Stomach (tissue), 9 donors: ENCODE data around the gene SIRPB2. TPM values are rescaled to one million over a fixed set of nuclear protein-coding genes. Genes with fewer than 3 reads are reported as not detected.

Source experiments
- DNase-seq, 2 donors: peaks; one replicate each; pipeline versions ENCODE4 v3.0.0 to v3.0.0-alpha.2; 2013 to 2019
- H3K27ac ChIP-seq, 5 donors: fragments of 200-600 bp in 4 of 5; sonication (generic) in 4 of 5; one replicate each; pipeline ENCODE4 v1.5.1; 2013 to 2019; ENCODE audit warnings: mild to moderate bottlenecking in 1 of 5, moderate library complexity in 1 of 5
- H3K27me3 ChIP-seq, 3 donors: fragments of 200-600 bp; sonication (generic); one replicate each; pipeline ENCODE4 v1.5.1; 2017 to 2019; ENCODE audit warnings: mixed run types in 1 of 3
- H3K36me3 ChIP-seq, 4 donors: fragments of 200-600 bp; sonication (generic); 1 replicate in 3 of 4; 2 replicates in 1 of 4; pipeline ENCODE4 v1.5.1; 2016 to 2019
- H3K4me1 ChIP-seq, 4 donors: fragments of 200-600 bp; sonication (generic); one replicate each; pipeline ENCODE4 v1.5.1; 2016 to 2019
- H3K4me3 ChIP-seq, 4 donors: fragments of 200-600 bp; sonication (generic) in 3 of 4; one replicate each; pipeline ENCODE4 v1.5.1; 2016 to 2019; ENCODE audit warnings: mild to moderate bottlenecking in 1 of 4
- H3K9me3 ChIP-seq, 4 donors: fragments of 200-600 bp; sonication (generic); one replicate each; pipeline ENCODE4 v1.5.1; 2016 to 2019
- EP300 ChIP-seq: sonication (generic); formaldehyde crosslinking; IDR thresholded peaks from one replicate; pipeline ENCODE4 v1.6.1; 2017; ENCODE audit warnings: antibody characterized with exemption
- POLR2A ChIP-seq, 4 donors: fragments of 450-650 bp; IDR thresholded peaks; one replicate each; pipeline ENCODE4 v1.6.1; 2016; ENCODE audit warnings: antibody characterized with exemption in 4 of 4, control low read depth in 2 of 4, mild to moderate bottlenecking in 1 of 4, moderate library complexity in 1 of 4
- POLR2AphosphoS5 ChIP-seq, 3 donors: sonication (generic); formaldehyde crosslinking; IDR thresholded peaks; one replicate each; pipeline ENCODE4 v1.6.1; 2016; ENCODE audit warnings: antibody characterized with exemption in 3 of 3
- WGBS, 5 donors: extraction: QIAGEN DNeasy Blood & Tissue Kit in 3 of 5; methylation state at CpG; one replicate each; pipeline versions ENCODE4 v1.1.5 to v1.1.7; 2013 to 2018; 5-methylcytosine and 5-hydroxymethylcytosine counted together
- intact Hi-C: fragments of 100-400 bp; cut with DNase I; formaldehyde crosslinking; loops from one replicate; pipeline ENCODE4 v1.15.1; 2023; ENCODE audit warnings: low total_unique reads
- polyA plus RNA-seq, 3 donors: library from polyadenylated mRNA; stranded (reverse); fragments of 200-250 nt; gene quantifications; one replicate each; pipeline ENCODE4 v1.2.3, GENCODE V29; 2013
- total RNA-seq, 5 donors: library from RNA; depleted of rRNA; stranded (reverse); fragments of >200 nt; gene quantifications; one replicate each; pipeline versions ENCODE4 v1.1.0 to v1.2.3, GENCODE V29; 2014 to 2016
- TF ChIP-seq, protein P1 (sequence below), 7 experiments: fragments of 450-650 bp in 4 of 7; fragments of 200-600 bp in 3 of 7; sonication (generic) in 3 of 7; IDR thresholded peaks; one replicate each; pipeline ENCODE4 v1.5.1; 2016 to 2019; ENCODE audit warnings: antibody characterized with exemption in 7 of 7, control low read depth in 2 of 7, mild to moderate bottlenecking in 1 of 7
- donor health status: healthy with polysubstance abuse.
- donor health status: Bipolar disorder and iron deficiency.
- donor health status: healthy.

The SIRPB2 gene
- total and polyA plus RNA-seq, 8 donors: 0.43 to 7.6 (median 2.4) TPM

DNA sequence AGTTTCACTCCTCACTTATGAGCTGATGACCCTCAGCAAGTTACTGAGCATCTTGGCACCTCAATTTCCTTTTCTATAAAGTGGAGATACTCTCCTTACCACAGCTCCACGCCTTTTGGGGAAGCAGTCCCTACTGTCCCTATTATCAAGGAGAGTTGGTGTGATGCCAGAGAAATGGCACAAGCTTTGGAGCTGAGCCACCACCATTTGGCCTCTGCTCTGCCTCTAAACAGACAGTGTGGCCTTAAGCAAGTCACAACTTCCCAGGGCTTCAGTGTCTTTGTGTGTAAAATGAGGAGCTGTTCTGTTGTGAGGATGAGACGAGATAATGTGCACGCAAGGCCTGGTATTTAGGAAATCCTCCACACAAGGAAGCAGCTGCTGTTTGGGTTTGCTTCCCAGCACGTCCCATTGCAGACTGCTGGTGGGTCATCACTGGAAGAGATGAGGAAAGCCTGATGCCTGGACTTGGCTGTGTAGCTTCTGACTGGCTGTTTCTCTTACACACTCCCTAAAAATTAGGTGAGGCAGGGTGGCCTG lies 43.1 kb downstream of the SIRPB2 start:
- Histone ChIP-seq H3K4me1 (no peaks in the 10 kb centered on the region), H3K36me3 (peaks cover 89 to 100% (median 100%) of the 10 kb centered on the region in 4 donors), H3K27me3 (no peaks in the 10 kb centered on the region), H3K9me3 (peaks cover 0 to 11% (median 2%) of the 10 kb centered on the region in 4 donors), H3K27ac (no peak overlapping the region), H3K4me3 (no peak overlapping the region)
- DNase-seq: no peak
- WGBS, 5 donors: 80 to 90% (median 84%) methylated on average over 4 of the region's 4 CpGs
- no peak for TF ChIP-seq POLR2AphosphoS5 (IDR thresholded peaks at IDR 0.05)
- TF ChIP-seq, protein P1, sequence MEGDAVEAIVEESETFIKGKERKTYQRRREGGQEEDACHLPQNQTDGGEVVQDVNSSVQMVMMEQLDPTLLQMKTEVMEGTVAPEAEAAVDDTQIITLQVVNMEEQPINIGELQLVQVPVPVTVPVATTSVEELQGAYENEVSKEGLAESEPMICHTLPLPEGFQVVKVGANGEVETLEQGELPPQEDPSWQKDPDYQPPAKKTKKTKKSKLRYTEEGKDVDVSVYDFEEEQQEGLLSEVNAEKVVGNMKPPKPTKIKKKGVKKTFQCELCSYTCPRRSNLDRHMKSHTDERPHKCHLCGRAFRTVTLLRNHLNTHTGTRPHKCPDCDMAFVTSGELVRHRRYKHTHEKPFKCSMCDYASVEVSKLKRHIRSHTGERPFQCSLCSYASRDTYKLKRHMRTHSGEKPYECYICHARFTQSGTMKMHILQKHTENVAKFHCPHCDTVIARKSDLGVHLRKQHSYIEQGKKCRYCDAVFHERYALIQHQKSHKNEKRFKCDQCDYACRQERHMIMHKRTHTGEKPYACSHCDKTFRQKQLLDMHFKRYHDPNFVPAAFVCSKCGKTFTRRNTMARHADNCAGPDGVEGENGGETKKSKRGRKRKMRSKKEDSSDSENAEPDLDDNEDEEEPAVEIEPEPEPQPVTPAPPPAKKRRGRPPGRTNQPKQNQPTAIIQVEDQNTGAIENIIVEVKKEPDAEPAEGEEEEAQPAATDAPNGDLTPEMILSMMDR (IDR thresholded peaks at IDR 0.05): no peak
- TF ChIP-seq EP300: no peak
- TF ChIP-seq POLR2A (IDR thresholded peaks at IDR 0.05): no peak
- intact Hi-C loops: no loop called here

GRCh38 chr20:1446536-1446935 lies 44.7 kb downstream of the SIRPB2 start:
- intact Hi-C loops: no loop called here
- H3K4me1 ChIP-seq: no peaks in the 10 kb centered on the region
- peaks cover 0 to 9% (median 2%) of the 10 kb centered on the region in 4 donors for H3K9me3 ChIP-seq
- WGBS, 5 donors: 88 to 100% (median 96%) methylated on average over 1 of the region's 1 CpG
- H3K36me3 ChIP-seq: peaks cover 87 to 100% (median 100%) of the 10 kb centered on the region in 4 donors
- no peak overlapping the region for H3K4me3 ChIP-seq
- DNase-seq: no peak
- no peaks in the 10 kb centered on the region for H3K27me3 ChIP-seq
- H3K27ac ChIP-seq: no peak overlapping the region
- no peak for TF ChIP-seq POLR2AphosphoS5 (IDR thresholded peaks at IDR 0.05)
- TF ChIP-seq POLR2A (IDR thresholded peaks at IDR 0.05): no peak
- TF ChIP-seq, protein P1 (IDR thresholded peaks at IDR 0.05): no peak
- no peak for TF ChIP-seq EP300

DNA sequence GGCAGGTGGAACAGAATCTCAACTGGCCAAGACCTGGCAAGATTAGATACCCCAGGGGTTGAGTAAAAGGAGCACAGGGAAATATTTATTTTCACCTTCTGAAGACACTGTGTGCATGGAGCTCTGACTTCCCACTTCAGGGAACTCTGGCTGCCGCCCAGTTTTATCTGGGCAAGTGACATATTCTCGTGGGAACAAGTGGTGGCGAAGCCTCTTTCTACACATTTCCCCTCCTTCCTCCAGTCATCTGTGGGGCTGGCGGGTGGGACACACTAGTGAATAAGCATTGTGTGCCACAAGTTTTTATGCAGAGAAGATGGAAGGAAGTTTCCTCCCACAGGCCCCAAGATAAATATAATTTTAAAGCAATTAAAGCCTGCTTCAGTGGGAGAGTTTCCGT lies 48.1 kb downstream of the SIRPB2 start:
- Histone ChIP-seq H3K4me1 (no peaks in the 10 kb centered on the region), H3K27me3 (no peaks in the 10 kb centered on the region), H3K9me3 (no peaks in the 10 kb centered on the region), H3K4me3 (no peak overlapping the region), H3K36me3 (peaks cover 59 to 91% (median 87%) of the 10 kb centered on the region in 4 donors), H3K27ac (no peak overlapping the region)
- no peak for DNase-seq
- intact Hi-C loops: no loop called here
- 72 to 81% (median 73%) methylated on average over 5 of the region's 5 CpGs for WGBS, 5 donors
- TF ChIP-seq POLR2A (IDR thresholded peaks at IDR 0.05) (no peak), POLR2AphosphoS5 (IDR thresholded peaks at IDR 0.05) (no peak), EP300 (no peak)
- TF ChIP-seq, protein P1 (IDR thresholded peaks at IDR 0.05): no peak

- no peak for DNase-seq
- H3K4me1 ChIP-seq: peaks cover 0 to 4% (median 0%) of the 10 kb centered on the region in 4 donors
- intact Hi-C loops: no loop called here
- peaks cover 53 to 83% (median 79%) of the 10 kb centered on the region in 4 donors for H3K36me3 ChIP-seq
- H3K27me3 ChIP-seq: no peaks in the 10 kb centered on the region
- WGBS, 5 donors: 85 to 95% (median 89%) methylated on average over 2 of the region's 2 CpGs
- no peak for TF ChIP-seq EP300
- TF ChIP-seq POLR2A (IDR thresholded peaks at IDR 0.05): no peak
- TF ChIP-seq POLR2AphosphoS5 (IDR thresholded peaks at IDR 0.05): no peak
- H3K9me3 ChIP-seq: no peaks in the 10 kb centered on the region
- H3K27ac ChIP-seq: no peak overlapping the region
- no peak overlapping the region for H3K4me3 ChIP-seq
Measured at GRCh38 chr20:1442304-1442703, 48.9 kb downstream of the SIRPB2 start.

- Histone ChIP-seq H3K4me3 (no peak overlapping the region), H3K27ac (no peak overlapping the region), H3K27me3 (no peaks in the 10 kb centered on the region), H3K4me1 (peaks cover 0 to 7% (median 0%) of the 10 kb centered on the region in 4 donors), H3K9me3 (no peaks in the 10 kb centered on the region), H3K36me3 (peaks cover 44 to 72% (median 68%) of the 10 kb centered on the region in 4 donors)
- TF ChIP-seq POLR2AphosphoS5 (IDR thresholded peaks at IDR 0.05) (no peak), POLR2A (IDR thresholded peaks at IDR 0.05) (no peak), EP300 (no peak)
- TF ChIP-seq, protein P1 (IDR thresholded peaks at IDR 0.05): no peak
- 64 to 83% (median 76%) methylated on average over 3 of the region's 3 CpGs for WGBS, 5 donors
- intact Hi-C loops: no loop called here
- no peak for DNase-seq
Measured at GRCh38 chr20:1441133-1441532, 50.1 kb downstream of the SIRPB2 start.
